Ectodermal cell (in vitro differentiated cells): ENCODE data around the gene EXOC3L2.

Experiments
- H3K27ac ChIP-seq: 2 replicates; pipeline ENCODE4 v1.7.0; 2013; ENCODE audit warnings: mild to moderate bottlenecking, low read depth, low read length; ENCODE audit not compliant: insufficient read depth, poor library complexity, severe bottlenecking
- H3K27me3 ChIP-seq: 2 replicates; pipeline ENCODE4 v1.7.0; 2013; ENCODE audit warnings: mild to moderate bottlenecking, low read length; ENCODE audit not compliant: insufficient read depth, control insufficient read depth, poor library complexity, severe bottlenecking
- H3K36me3 ChIP-seq: one replicate; pipeline ENCODE4 v1.7.0; 2013; ENCODE audit warnings: low read length; ENCODE audit not compliant: control insufficient read depth, insufficient read depth
- H3K4me1 ChIP-seq: one replicate; pipeline ENCODE4 v1.7.0; 2013; ENCODE audit warnings: low read length; ENCODE audit not compliant: control insufficient read depth, insufficient read depth
- H3K4me3 ChIP-seq: 2 replicates; pipeline ENCODE4 v1.7.0; 2013; ENCODE audit warnings: low read depth, low read length, control low read depth; ENCODE audit not compliant: insufficient read depth
- H3K9me3 ChIP-seq: 2 replicates; pipeline ENCODE4 v1.7.0; 2013; ENCODE audit warnings: mild to moderate bottlenecking, low read length, moderate library complexity; ENCODE audit not compliant: control insufficient read depth
- WGBS, 2 experiments: methylation state at CpG; one replicate each; pipeline ENCODE4 v1.1.7; 2013; ENCODE audit warnings: missing lambda C conversion rate in 2 of 2; 5-methylcytosine and 5-hydroxymethylcytosine counted together

EXOC3L2 gene

DNA sequence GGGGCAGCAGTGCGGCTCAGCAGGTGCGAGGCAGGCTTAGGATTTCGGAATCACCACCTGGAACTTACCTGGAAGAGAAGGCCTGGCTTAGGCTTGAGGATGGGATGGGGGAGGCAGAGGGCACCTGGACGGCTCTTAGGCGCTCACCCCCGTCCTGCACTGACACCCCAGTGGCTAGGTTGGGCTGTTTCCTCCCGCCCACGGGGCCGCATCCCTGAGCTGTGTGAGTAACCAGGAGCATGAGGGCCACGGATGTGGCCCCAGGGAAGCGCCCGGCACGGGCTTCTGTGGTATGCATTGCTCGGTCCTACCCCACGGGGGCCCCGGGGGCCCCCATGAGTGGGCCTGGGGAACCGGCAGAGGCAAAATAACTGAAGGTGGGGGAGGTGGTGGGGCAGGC lies 82.1 kb downstream of the EXOC3L2 start:
- Histone ChIP-seq H3K4me1 (peaks cover 7% of the 10 kb centered on the region), H3K9me3 (no peaks in the 10 kb centered on the region), H3K27me3 (peaks cover 9% of the 10 kb centered on the region), H3K4me3 (no peak overlapping the region), H3K36me3 (no peaks in the 10 kb centered on the region), H3K27ac (no peak overlapping the region)
- WGBS, 2 experiments: 91% methylated on average over 17 of the region's 17 CpGs

DNA sequence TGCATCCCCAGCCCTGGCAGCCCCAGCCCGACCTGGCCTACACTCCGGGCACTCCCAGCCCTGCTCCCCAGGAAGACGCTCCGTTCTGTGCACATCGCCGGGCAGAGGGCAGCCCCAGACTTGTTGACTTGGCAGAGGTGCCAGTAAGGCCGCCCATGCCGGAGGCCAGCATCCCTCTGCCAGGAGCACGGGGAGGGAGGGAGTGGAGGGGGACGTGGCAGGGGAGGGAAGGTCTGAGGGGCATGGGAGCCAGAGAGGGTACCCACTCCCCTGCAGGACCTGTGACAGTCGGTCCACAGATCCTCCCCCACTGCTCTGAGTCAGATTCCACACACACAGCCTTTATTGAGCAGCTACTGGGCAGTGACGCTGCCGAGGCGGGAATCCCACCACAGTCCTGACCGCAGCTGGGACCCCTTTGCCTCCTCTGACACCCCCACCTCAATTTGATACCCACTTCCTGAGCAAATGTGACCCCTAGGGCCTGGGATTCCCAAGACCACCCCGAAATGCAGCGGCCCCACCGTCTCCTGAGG lies 82.5 kb downstream of the EXOC3L2 start:
- H3K4me3 ChIP-seq: no peak overlapping the region
- peaks cover 9% of the 10 kb centered on the region for H3K27me3 ChIP-seq
- WGBS, 2 experiments: 92% methylated on average over 18 of the region's 18 CpGs
- H3K27ac ChIP-seq: no peak overlapping the region
- H3K36me3 ChIP-seq: no peaks in the 10 kb centered on the region
- H3K4me1 ChIP-seq: peaks cover 7% of the 10 kb centered on the region
- H3K9me3 ChIP-seq: no peaks in the 10 kb centered on the region
